Glutamatergic neuron (in vitro differentiated cells): Measurements from ENCODE around the gene TEDC1. TPM values are rescaled to one million over a fixed set of nuclear protein-coding genes. Genes with fewer than 3 reads are reported as not detected.
A peak's percentile ranks its signal among the peaks of the same experiment; 100 is the strongest.

Experiments
- DNase-seq: peaks from one replicate; pipeline ENCODE4 v3.0.0; 2022
- H3K27ac Mint-ChIP-seq: one replicate; pipeline ENCODE4 v1.8.0; 2020; ENCODE audit warnings: mild to moderate bottlenecking, mixed read lengths, inconsistent platforms; ENCODE audit not compliant: unreplicated experiment
- H3K27me3 Mint-ChIP-seq: one replicate; pipeline ENCODE4 v1.8.0; 2020; ENCODE audit warnings: mild to moderate bottlenecking, moderate library complexity, mixed read lengths, inconsistent platforms; ENCODE audit not compliant: unreplicated experiment
- H3K36me3 Mint-ChIP-seq: one replicate; pipeline ENCODE4 v1.8.0; 2020; ENCODE audit warnings: mild to moderate bottlenecking, mixed read lengths, inconsistent platforms; ENCODE audit not compliant: unreplicated experiment
- H3K4me1 Mint-ChIP-seq: one replicate; pipeline ENCODE4 v1.8.0; 2020; ENCODE audit warnings: mild to moderate bottlenecking, low read depth, mixed read lengths, inconsistent platforms; ENCODE audit not compliant: unreplicated experiment
- H3K4me3 Mint-ChIP-seq: one replicate; pipeline ENCODE4 v1.8.0; 2020; ENCODE audit warnings: mild to moderate bottlenecking, mixed read lengths, inconsistent platforms; ENCODE audit not compliant: unreplicated experiment
- H3K9me3 Mint-ChIP-seq: one replicate; pipeline ENCODE4 v1.8.0; 2020; ENCODE audit warnings: mild to moderate bottlenecking, moderate library complexity, mixed read lengths, inconsistent platforms; ENCODE audit not compliant: unreplicated experiment
- CTCF ChIP-seq: fragments of 200-600 bp; sonication (generic); IDR thresholded peaks from one replicate; pipeline ENCODE4 v1.5.0; 2021; ENCODE audit not compliant: partially characterized antibody, unreplicated experiment
- total RNA-seq: library from RNA; stranded (reverse); fragmentation: NEBNext Ultra II Directional; extraction: Animal tissue kit (Norgen Biotek cat#: 25700); gene quantifications from one replicate; pipeline ENCODE4 v1.2.1, GENCODE V29; 2021; ENCODE audit not compliant: unreplicated experiment

The TEDC1 gene
- total RNA-seq, 1 donor from 2014 or later: 13.8 TPM

- H3K27ac Mint-ChIP-seq: no peak overlapping the region
- H3K4me1 Mint-ChIP-seq: peaks cover 3% of the 10 kb centered on the region
- H3K9me3 Mint-ChIP-seq: peaks cover 7% of the 10 kb centered on the region
- H3K36me3 Mint-ChIP-seq: no peaks in the 10 kb centered on the region
- H3K27me3 Mint-ChIP-seq: peaks cover 14% of the 10 kb centered on the region
- no peak overlapping the region for H3K4me3 Mint-ChIP-seq
- peak; percentile 11 for DNase-seq
- no peak for TF ChIP-seq CTCF
Measured at GRCh38 chr14:105495101-105495989, 4.3 kb downstream of the TEDC1 start.

- DNase-seq: peak; percentile 20
- no peak for TF ChIP-seq CTCF
- H3K4me1 Mint-ChIP-seq: peaks cover 3% of the 10 kb centered on the region
- H3K36me3 Mint-ChIP-seq: no peaks in the 10 kb centered on the region
- H3K27ac Mint-ChIP-seq: no peak overlapping the region
- no peak overlapping the region for H3K4me3 Mint-ChIP-seq
- peaks cover 10% of the 10 kb centered on the region for H3K27me3 Mint-ChIP-seq
- H3K9me3 Mint-ChIP-seq: peaks cover 4% of the 10 kb centered on the region
Measured at GRCh38 chr14:105495990-105496830, 5.2 kb downstream of the TEDC1 start.

- peak; percentile 22 for DNase-seq
- Mint-ChIP-seq H3K36me3 (no peaks in the 10 kb centered on the region), H3K4me1 (peaks cover 3% of the 10 kb centered on the region), H3K4me3 (no peak overlapping the region), H3K27me3 (peaks cover 7% of the 10 kb centered on the region), H3K27ac (no peak overlapping the region), H3K9me3 (peaks cover 2% of the 10 kb centered on the region)
- TF ChIP-seq CTCF: no peak
Measured at GRCh38 chr14:105496831-105497591, 6.0 kb downstream of the TEDC1 start.

- peak overlapping the region; percentile 64 for H3K27ac Mint-ChIP-seq
- peak overlapping the region; percentile 25 for H3K4me3 Mint-ChIP-seq
- peaks cover 9% of the 10 kb centered on the region for H3K27me3 Mint-ChIP-seq
- no peak for TF ChIP-seq CTCF
- H3K9me3 Mint-ChIP-seq: peaks cover 2% of the 10 kb centered on the region
- peaks cover 3% of the 10 kb centered on the region for H3K4me1 Mint-ChIP-seq
- H3K36me3 Mint-ChIP-seq: no peaks in the 10 kb centered on the region
- DNase-seq: peak; percentile 29
Measured at GRCh38 chr14:105497671-105498429, 6.8 kb downstream of the TEDC1 start.
